LoVo (cell line): ENCODE results near the gene ENOPH1.
"Not testable (repeated sequence)": the region's sequence is repeated elsewhere in the genome, so short reads cannot be mapped to it uniquely, and the experiment has no call there.

Experiments
- DNase-seq: peaks from one replicate; pipeline ENCODE4 v3.0.0-alpha.2; 2016; ENCODE audit warnings: low spot score

ENOPH1 gene

DNA sequence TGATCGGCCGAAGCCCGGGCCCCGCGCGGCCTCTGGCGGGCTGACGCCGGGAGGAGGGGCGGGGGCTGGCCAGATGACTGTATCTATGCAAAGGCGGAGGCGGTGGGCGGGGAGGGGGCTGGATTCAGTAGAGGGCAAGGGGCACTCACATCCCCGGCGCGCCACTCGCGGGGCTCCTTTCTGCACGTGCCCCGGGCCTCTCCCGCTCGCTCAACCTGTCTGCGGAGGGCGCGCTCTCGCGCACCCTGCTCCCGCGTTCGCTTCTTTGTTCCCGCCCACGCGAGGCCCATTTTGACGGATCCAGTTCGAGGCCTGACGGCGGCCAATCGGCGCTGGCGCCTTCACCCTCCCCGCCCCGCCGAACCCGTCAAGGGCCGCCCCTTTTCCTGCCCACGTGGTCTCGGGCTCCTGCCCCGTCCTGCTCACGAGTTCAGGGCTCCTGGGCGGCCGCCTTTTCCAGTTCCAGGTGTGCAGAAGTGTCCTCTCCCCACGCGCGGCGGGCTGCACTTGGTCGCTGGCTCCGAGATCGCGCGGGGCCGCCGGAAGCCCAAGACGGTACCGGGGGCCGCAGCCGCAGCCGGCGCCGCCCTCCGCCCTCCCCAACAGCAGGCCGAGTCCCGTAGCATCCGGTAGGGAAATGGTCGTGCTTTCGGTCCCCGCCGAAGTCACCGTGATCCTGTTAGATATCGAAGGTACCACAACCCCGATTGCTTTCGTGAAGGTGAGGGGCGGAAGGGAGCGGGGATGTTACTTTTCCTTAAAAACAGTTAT is at the start of gene ENOPH1, which contains the start of gene HNRNPDL:
TSS of gene ENOPH1 (plus strand) at position 398 of the 771 bp plus-strand sequence. CDS start at position 638, 240 bp downstream.
TSS of gene HNRNPDL (minus strand) at position 270 of the 771 bp plus-strand sequence. CDS start 772 bp downstream, outside the sequence.
- peak; percentile 94 for DNase-seq

DNA sequence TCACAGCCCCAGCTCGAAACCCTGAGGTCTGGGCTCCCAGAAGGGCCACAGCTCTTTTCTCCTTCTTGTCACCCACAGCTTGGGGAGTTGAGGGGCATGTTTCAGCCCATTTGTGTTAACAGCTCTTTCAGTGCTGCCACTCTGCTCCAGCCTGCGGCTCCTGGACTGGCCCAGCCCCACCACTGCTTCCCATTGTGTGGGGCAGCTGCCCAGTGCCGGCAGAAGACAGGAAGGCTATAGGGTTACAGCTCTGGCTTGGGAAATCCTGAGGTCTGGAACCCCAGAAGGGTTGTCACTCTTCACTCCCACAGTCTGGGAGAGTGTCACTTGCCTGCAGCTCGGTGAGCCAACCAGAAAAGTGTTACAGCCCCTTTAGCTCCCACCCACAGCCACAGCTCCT is 49.6 kb upstream of the ENOPH1 start:
- DNase-seq, result no peak

DNA sequence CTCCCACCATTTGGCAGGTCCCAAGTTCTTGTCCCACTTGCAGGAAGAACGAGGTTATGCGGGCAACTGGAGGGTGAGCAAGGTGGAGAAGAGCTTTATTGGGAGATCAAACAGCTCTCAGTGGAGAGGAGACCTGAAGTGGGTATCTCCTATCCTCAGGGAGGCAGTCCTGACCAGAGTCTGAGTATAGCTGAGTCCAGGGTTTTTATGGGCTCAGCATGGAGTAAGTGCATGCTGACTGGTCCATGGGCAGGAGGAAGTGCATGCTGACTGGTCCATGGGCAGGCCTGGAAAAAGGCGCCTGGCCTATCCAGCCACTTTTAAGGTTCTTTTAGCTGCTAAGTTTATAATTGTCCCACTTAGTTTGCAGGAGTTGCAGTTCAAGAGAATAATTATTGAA is 49.2 kb upstream of the ENOPH1 start:
- DNase-seq, result no peak

DNA sequence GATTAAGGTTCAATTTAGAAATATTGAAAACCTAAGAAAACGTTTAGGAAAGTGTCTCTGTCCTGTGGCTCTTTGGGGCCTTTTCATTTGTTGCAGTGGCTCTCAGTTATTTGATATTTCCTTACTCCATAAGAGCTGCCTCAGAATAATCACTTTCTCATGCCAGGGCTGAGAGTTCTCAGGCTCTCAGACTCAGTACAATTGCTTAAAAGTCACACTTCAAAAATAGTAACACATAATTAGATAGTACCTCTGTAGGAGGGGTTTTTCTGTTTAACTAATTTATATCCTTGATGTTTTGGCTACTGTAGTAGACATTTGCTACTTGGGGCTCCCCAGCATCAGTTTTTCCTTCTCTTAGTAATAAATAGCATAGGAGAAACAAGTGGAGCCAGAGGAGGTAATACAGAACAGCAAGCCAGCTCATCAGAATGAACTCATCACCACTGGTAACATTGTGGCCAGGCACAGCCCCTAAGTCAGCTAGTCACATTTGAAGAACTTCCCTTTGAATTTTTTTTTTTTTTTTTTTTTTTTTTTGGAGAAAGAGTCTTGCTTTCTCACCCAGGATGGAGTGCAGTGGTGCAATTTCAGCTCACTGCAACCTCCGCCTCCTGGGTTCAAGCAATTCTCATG is 48.6 kb upstream of the ENOPH1 start:
- DNase-seq, result no peak

DNA sequence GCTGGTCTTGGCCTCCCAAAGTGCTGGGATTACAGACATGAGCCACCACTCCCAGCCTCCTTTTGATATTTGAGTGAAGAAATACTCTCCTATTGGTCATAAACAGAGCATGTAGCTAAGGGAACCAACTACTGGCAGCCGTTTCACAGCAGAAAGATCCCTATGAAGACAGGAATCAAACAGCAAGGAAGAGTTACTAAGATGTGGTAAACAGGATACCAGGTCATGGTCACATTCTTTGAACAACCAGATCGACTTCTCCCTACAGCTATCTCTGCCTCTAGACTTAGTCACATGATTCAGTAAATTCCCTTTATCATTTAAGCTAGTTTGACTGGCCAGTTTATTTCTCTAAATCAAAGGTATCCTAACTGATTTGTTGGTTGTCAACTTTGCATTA is 47.6 kb upstream of the ENOPH1 start:
- no peak for DNase-seq

DNA sequence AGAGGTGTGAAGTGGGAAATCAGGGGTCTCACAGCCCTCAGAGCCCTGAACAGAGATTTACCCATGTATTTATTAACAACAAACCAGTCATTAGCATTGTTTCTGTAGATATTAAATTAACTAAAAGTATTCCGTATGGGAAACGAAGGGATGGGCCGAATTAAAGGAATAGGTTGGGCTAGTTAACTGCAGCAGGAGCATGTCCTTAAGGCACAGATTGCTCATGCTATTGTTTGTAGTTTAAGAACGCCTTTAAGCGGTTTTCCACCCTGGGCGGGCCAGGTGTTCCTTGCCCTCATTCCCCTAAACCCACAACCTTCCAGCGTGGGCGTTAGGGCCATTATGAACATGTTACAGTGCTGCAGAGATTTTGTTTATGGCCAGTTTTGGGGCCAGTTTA is 44.1 kb upstream of the ENOPH1 start:
- DNase-seq, result not testable (repeated sequence)

DNA sequence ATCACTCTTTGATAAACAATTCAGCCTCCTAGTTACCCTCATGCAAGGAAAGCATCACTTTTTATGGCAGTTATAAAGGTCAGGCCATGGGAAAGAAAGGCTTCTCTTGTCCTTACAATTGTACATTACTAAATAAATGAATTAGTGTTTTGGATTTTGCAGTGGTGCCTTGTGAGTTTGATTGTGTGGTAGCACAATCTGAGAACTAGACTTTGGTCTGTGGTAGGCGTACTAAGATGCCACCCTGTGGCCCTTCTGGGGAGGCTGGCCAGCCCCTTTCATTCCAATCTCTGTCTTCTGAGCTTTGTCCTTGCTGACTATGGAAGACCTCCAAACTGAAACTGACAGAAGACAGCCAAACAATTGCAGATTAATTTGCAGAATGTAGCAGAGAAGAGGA is 42.0 kb upstream of the ENOPH1 start:
- DNase-seq, result no peak

DNA sequence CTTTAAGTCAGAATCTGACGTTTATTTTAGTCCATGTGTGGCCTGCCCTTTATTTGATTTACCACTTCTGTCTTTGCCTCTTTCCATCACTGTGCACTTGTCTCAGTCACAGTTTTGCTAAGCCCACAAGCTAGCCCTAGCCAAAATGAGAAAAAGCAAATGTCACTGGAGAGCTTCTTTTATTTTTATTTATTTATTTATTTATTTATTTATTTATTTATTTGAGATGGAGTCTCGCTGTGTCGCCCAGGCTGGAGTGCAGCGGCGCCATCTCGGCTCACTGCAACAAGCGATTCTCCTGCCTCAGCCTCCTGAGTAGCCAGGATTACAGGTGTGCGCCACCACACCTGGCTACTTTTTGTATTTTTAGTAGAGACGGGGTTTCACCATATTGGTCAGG is 40.3 kb upstream of the ENOPH1 start:
- not testable (repeated sequence) for DNase-seq

DNA sequence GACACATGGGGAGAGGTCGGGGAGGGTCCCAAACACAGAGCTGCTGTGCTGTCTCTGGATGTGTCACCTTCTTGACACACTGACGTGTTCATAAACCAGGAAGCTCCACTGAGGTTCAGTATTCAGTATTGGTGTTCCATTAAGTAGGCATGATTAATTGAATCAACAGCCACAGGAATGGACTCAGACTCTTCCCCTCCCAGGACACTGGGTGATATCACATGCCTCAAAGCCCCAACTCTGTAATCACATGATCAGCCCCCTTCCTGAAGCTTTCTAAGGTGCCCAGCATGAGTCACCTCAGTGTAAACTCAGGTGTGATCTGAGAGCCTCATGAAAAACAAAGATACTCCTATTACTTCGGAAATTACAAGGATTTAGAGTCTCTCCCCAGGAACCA is 35.5 kb upstream of the ENOPH1 start:
- peak; percentile 69 for DNase-seq

DNA sequence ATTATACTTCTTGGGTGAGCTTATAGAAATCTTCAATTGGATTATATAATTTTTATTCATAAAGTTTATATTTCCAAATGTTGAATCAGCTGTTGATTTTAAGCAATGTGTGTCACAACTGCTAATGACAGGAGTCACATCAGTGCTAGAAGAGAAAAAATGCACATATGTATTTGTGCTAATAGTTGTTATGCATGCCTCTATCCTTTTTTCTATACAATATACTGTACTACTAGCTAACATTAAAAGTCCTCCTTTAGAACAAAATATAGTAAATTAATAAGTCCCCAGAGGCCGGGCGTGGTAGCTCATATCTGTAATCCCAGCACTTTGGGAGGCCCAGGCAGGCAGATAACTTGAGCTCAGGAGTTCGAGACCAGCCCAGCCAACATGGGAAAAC is 32.9 kb upstream of the ENOPH1 start:
- DNase-seq, result no peak

DNA sequence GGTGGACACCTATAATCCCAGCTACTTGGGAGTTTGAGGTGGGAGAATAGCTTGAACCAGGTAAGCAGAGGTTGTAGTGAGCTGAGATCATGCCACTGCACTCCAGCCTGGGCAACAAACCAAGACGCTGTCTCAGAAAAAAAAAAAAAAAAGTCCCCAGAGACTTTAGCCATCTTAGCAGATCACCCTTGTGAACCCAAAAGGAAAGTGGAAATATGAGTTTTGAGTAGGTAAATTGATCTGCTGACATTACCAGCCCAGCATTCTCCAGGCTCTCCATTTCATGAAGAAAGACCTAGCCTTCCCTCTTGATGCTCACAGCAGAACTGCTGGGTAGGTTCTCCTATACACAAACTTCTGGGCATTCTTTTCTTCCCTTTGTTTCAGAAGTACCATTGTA is 32.1 kb upstream of the ENOPH1 start:
- no peak for DNase-seq

DNA sequence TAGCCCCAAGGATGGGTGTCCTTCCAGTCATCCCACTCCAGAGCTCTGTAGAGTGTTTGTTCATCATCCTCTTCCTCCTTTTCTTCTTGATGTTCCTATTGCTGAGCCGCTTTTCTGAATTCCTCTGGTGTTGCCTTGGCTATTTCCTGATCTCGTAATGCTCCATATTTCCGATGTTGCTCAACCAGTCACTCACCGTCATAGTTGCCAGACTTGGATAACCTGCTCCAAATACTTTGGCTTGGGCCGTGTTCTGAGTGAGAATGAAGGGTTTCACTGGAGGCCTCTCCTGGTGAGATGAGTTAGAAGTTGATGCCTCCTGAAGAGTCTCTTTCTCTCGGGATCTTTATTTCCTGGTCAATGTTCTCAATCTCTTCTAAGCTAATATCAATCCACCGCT is 28.8 kb upstream of the ENOPH1 start:
- DNase-seq, result no peak

DNA sequence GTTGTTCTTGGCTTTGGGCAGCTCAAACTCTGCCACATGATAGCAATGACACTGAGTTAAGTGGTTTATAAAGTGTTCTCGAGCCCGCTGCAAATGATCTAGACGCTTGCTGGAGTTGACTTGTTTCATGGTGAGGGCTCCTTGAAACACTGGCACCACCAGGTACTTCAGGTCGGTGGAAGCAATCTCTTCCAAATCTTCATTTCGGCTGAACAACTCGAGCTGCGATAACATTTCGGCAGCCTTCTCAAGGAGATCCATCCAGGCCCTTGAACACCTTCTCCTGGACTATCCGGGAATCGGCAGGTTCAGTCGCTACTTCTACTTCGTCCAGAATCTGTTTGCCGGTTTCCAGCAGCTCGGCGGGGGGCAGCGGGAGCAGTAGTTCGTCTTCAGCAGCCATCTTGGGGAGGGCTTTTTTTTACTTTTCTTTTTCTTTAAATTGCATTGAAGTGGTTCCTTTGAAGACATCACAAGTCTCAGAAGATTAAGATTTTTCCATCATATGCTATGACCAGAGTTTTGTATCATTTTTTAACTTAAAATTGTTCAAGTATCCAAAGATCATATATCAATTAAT is 28.1 kb upstream of the ENOPH1 start:
- no peak for DNase-seq

DNA sequence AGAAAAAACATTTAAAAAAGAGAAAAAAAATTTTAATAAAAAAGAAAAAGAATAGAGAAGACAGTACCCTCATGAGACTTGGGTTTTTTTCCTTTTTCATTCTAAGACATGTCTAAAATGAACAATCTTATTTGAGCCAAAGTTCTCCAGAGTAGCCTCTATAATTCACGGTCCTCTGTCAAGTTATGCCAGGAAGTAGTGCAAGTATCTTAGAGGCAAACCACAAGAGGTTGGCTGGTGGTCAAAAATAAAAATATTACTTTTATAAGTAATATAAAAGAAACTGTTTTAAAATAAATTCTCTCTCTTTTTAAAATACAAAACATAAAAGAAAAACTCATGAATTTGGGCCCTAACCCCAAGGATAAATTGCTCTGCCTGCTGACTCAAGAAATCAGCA is 26.7 kb upstream of the ENOPH1 start:
- no peak for DNase-seq

DNA sequence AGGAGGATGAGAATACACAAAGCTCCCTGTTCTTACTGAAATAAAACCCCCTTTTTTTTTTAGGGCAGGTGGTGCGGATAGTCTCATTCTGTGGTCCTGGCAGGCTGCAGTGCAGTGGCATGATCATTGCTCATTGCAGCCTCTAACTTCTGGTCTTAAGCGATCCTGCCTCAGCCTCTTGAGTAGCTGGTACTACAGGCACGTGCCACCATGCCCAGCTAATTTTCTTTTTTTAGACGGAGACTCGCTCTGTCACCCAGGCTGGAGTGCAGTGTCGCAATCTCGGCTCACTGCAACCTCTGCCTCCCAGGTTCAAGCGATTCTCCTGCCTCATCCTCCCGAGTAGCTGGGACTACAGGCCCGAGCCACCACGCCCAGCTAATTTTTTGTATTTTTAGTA is 15.3 kb upstream of the ENOPH1 start:
- DNase-seq, result not testable (repeated sequence)

DNA sequence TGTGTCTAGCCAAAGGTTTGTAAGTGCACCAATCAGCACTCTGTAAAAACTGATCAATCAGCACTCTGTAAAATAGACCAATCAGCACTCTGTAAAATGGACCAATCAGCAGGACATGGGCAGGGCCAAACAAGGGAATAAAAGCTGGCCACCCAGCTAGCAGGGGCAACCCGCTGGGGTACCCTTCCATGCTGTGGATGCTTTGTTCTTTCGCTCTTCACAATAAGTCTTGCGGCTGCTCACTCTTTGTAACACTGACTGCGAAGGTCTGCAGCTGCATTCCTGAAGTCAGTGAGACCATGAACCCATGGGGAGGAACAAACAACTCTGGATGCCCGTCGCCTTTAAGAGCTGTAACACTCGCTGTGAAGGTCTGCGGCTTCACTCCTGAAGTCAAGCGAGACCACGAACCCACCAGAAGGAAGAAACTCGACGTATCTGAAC is 14.4 kb upstream of the ENOPH1 start:
- DNase-seq, result no peak

DNA sequence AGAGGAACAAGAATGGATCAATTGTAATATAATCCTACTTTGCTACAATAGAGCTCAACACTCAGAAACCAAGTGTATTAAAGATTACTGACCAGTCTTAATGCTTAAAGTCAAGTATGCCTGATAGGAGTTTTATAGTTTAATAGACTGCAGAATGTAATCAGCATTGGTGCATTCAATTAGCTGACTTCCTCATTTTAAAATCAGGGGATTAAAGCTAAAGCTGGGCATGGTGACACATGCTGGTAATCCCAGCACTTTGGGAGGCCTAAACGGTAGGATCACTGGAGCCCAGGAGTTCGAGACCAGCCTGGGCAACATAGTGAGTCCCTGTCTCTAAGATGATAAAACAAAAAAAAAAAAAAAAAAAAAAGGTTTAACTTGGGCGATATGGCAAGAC is 10.9 kb upstream of the ENOPH1 start:
- no peak for DNase-seq

DNA sequence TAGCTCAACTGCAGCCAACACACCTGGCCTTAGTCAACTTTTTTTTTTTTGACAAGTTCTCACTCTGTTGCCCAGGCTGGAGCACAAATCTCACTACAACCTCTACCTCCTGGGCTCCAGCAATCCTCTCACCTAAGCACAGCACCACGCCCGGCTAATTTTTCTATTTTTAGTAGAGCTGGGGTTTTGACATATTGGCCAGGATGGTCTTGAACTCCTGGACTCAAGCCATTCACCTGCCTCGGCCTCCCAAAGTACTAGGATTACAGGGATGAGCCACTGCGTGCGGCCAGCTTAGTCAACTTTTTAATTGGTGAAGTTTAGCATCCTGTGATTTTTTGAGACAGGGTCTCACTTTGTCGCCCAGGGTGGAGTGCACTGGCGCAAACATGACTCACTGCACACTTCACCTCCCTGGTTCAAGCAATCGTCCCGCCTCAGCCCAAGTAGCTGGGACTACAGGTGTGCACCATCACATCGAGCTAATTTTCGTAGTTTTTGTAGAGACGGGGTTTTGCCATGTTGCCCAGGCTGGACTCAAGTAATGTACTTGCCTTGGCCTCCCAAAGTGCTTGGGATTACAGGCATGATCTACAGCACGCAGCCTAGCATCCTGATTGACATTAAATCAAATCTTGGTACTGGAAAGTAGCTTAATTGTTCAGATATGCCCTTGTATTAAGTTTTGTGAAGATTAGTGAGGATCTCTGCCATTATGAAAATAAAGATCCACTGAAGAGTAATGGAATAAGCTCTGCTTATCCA is 8.4 kb upstream of the ENOPH1 start:
- DNase-seq, result no peak

DNA sequence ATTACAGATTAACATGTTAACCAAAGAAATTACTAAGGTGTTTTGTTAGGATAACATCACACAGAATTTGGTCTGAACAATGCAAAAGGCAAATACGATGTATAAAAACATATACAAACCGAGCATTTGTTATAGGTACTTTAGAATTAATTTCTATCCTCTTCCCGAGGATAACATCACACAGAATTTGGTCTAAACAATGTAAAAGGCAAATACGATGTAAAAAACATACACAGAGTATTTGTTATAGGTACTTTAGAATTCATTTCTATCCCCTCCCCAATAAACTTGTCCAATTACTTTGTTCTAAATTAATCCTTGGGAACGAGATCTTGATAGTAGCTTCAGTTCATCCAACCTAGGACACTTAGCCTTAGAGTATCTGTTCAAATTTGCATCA is 7.8 kb upstream of the ENOPH1 start:
- DNase-seq, result no peak

DNA sequence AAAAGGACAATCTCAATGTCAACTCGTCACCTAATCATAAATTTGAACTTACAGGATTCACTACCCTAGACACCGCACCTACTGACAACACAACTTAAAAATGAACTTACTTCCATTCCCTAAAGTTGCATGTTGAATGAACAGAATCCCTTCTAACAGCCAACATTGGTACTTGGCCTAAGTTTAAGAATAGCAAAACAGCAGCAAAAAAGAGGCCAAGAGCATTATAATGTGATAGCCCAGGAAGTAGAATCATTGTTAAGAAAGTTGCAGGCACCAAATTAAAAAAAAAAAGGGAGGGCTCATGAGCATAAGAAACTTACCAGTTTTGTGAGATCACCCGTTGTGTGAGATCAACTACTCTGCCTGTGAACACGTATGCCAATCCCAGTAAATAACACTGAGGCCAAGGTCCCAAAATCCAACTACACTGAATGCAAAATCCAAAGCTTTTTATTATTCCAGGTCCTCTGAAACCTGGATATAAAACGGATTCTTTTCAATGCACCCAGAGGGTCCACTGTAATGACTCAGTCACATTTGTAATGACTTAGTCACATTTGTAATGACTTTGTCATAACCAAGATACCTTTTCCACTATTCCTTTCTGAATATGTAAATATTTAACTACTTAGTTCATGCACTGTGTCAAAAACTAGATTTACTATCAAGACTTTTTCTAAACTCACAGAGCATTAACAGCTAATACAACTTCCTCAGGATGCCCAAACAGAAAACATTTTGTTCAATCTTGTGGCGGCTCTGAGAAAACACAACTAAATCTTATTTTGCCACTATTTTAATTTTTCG is 6.9 kb upstream of the ENOPH1 start:
- DNase-seq, result no peak

DNA sequence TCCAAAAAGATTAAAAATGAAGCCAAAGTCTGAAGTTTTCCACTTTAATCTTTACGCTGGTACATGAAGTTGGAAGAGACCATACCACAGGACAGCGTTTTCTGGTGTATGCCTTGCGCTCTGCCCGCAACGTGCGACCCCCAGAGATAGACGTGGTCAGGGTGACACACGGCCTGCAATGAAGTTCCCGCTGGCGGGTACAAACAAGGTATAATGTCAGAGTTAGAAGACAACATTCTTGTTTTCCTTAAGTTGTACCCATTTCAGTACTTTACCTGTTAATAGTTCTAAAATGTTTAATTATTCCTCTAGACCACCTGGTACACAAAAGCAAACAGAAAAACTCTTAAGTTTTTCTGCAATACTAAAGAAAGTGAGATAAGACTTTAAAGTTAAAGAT is 4.9 kb upstream of the ENOPH1 start:
- no peak for DNase-seq

DNA sequence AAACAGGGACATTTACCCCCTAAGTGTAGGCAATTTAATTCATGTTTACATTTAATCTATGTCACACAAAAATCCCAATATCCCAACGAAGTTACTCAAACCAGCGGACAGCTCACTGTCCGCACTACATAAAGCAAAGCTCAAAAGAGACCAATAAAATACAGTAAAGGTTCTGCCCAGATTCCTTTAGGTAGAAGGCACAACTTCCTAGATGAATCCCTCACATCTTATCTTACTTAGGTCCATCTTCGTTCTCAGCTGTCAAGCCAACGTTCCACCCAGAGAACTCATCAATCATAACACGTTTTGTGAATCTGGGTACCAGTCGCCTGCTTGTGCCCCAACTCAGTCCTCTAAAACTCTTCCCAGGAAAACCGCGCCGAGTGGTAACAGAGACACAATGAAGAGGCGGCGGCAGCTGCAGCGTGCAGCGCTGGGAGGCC is 1.8 kb upstream of the ENOPH1 start:
- no peak for DNase-seq
